ENCODE measurements around the gene MACC1. TPM values are rescaled to one million over a fixed set of nuclear protein-coding genes. Genes with fewer than 3 reads are reported as not detected.

MACC1 gene
- total and polyA plus RNA-seq, 9 of the 15 experiments (the other 6 are each of a cell fraction or from before 2014, with no cell fraction given) = 5.9 to 30.2 (median 10.4) TPM

DNA sequence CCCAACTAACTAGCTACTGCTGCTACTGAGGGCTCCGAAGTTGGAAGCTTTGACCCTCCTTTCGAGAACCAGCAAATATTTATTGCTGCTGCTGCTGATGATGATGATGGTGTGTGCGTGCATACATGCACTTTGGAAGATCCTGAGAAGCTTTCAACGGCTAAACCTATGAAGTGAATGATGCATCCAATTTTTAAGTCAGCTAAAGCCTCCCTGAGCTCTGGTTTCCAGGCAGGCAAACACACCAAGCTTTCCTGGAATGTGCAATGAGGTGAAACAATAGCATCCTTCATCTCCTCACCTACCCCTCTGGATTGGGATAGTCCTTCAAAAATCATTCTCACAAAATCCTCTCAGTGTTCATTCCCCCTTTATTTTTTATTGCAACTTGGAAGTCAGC, 13.9 kb downstream of the MACC1 start (continued):
- TF ChIP-seq PCBP1 (IDR thresholded peaks at IDR 0.05; ENCODE audit: low read depth, low read length, poor library complexity, severe bottlenecking) = no peak

DNA sequence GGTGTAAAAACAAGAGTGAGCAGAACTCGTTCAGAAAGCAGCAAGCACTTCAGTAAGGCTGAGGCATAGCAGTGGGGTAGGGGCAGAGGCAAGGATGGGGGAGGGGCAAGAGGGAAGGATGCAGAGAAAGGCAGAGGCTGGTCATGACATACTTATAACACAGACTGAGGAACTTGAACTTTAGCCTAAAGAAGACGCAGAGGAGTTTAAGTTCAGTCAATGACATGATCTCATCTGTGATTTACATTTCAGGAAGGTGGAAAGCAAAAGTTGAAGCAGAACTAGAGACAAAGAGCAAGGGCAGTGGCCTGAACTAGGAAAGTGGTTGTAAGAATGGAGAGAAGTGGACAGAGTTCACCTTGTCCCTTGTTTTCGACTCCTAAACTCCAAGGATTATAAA, 15.8 kb downstream of the MACC1 start:
- Histone ChIP-seq H3K4me1 (replicated peaks in 1 of 2; ENCODE audit: control insufficient read depth in 2 of 2, insufficient read depth in 2 of 2, low read length in 2 of 2) (peaks cover 0 to 42% of the 10 kb centered on the region in 2 experiments; a peak in 4 of 5 replicates), H3K4me2 (ENCODE audit: insufficient read depth, low read length) (no peak overlapping the region), H2AFZ (ENCODE audit: low read depth, low read length) (peak overlapping the region; percentile 29), H3K9me3 (replicated peaks; ENCODE audit: control insufficient read depth, insufficient read depth, low read depth, low read length) (no peaks in the 10 kb centered on the region), H3K9me1 (ENCODE audit: control insufficient read depth, insufficient read depth, low read length) (no peaks in the 10 kb centered on the region), H3K9ac (ENCODE audit: insufficient read depth in 1 of 2, low read depth in 2 of 2, low read length in 2 of 2) (no peak overlapping the region), H3K36me3 (ENCODE audit: control insufficient read depth, insufficient read depth, low read length) (peaks cover 10% of the 10 kb centered on the region), H3K4me3 (no peak overlapping the region), H3K27me3 (ENCODE audit: control insufficient read depth in 2 of 2, insufficient read depth in 2 of 2, low read length in 2 of 2) (no peaks in the 10 kb centered on the region), H3K27ac (ENCODE audit: extremely low read depth, low read depth, low read length) (peak overlapping the region; percentile 51; the same call in 2 of the 3 replicates), H3K79me2 (ENCODE audit: control insufficient read depth, insufficient read depth, low read length) (peaks cover 41% of the 10 kb centered on the region), H4K20me1 (replicated peaks; ENCODE audit: control insufficient read depth, insufficient read depth, low read length) (no peaks in the 10 kb centered on the region)
- ATAC-seq (peak; percentile 69), DNase-seq (ENCODE audit: extremely low read depth in 1 of 4, low spot score in 3 of 4) (peak in 1 of 4 experiments; percentile 40), FAIRE-seq (no peak)
- ChIA-PET CTCF (ENCODE audit: low intra/inter-chr PET ratio) (no interaction called here), POLR2A (interaction anchor here (1.0 to 4.7 kb wide), 2 partner anchors 12 to 19 kb away, joined by 3 to 20 read pairs; no protein-coding TSS in a partner anchor)
- in situ Hi-C loops (cut with MboI) = no loop called here
- BruUV-seq (replicated peaks) = no TSS peak
- 22% methylated on average over 3 of the region's 3 CpGs for WGBS (ENCODE audit: insufficient coverage, low coverage, missing lambda C conversion rate)
- intact Hi-C loops (cut with micrococcal nuclease) = no loop called here
- TF ChIP-seq, protein P1, sequence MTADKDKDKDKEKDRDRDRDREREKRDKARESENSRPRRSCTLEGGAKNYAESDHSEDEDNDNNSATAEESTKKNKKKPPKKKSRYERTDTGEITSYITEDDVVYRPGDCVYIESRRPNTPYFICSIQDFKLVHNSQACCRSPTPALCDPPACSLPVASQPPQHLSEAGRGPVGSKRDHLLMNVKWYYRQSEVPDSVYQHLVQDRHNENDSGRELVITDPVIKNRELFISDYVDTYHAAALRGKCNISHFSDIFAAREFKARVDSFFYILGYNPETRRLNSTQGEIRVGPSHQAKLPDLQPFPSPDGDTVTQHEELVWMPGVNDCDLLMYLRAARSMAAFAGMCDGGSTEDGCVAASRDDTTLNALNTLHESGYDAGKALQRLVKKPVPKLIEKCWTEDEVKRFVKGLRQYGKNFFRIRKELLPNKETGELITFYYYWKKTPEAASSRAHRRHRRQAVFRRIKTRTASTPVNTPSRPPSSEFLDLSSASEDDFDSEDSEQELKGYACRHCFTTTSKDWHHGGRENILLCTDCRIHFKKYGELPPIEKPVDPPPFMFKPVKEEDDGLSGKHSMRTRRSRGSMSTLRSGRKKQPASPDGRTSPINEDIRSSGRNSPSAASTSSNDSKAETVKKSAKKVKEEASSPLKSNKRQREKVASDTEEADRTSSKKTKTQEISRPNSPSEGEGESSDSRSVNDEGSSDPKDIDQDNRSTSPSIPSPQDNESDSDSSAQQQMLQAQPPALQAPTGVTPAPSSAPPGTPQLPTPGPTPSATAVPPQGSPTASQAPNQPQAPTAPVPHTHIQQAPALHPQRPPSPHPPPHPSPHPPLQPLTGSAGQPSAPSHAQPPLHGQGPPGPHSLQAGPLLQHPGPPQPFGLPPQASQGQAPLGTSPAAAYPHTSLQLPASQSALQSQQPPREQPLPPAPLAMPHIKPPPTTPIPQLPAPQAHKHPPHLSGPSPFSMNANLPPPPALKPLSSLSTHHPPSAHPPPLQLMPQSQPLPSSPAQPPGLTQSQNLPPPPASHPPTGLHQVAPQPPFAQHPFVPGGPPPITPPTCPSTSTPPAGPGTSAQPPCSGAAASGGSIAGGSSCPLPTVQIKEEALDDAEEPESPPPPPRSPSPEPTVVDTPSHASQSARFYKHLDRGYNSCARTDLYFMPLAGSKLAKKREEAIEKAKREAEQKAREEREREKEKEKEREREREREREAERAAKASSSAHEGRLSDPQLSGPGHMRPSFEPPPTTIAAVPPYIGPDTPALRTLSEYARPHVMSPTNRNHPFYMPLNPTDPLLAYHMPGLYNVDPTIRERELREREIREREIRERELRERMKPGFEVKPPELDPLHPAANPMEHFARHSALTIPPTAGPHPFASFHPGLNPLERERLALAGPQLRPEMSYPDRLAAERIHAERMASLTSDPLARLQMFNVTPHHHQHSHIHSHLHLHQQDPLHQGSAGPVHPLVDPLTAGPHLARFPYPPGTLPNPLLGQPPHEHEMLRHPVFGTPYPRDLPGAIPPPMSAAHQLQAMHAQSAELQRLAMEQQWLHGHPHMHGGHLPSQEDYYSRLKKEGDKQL (CRISPR knock-in tag; IDR thresholded peaks at IDR 0.05; ENCODE audit: borderline replicate concordance) = no peak
- TF ChIP-seq, protein P2, sequence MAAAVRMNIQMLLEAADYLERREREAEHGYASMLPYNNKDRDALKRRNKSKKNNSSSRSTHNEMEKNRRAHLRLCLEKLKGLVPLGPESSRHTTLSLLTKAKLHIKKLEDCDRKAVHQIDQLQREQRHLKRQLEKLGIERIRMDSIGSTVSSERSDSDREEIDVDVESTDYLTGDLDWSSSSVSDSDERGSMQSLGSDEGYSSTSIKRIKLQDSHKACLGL (CRISPR knock-in tag; IDR thresholded peaks at IDR 0.05; ENCODE audit: borderline replicate concordance, poor library complexity, severe bottlenecking) = no peak
- TF ChIP-seq CREM (IDR thresholded peaks at IDR 0.05; ENCODE audit: low read depth) = no peak
- no peak; the same call in 1 of the 2 replicates for TF ChIP-seq NCOR1 (IDR thresholded peaks at IDR 0.05)
- TF ChIP-seq, protein P3, sequence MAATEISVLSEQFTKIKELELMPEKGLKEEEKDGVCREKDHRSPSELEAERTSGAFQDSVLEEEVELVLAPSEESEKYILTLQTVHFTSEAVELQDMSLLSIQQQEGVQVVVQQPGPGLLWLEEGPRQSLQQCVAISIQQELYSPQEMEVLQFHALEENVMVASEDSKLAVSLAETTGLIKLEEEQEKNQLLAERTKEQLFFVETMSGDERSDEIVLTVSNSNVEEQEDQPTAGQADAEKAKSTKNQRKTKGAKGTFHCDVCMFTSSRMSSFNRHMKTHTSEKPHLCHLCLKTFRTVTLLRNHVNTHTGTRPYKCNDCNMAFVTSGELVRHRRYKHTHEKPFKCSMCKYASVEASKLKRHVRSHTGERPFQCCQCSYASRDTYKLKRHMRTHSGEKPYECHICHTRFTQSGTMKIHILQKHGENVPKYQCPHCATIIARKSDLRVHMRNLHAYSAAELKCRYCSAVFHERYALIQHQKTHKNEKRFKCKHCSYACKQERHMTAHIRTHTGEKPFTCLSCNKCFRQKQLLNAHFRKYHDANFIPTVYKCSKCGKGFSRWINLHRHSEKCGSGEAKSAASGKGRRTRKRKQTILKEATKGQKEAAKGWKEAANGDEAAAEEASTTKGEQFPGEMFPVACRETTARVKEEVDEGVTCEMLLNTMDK (IDR thresholded peaks at IDR 0.05; ENCODE audit: borderline replicate concordance, insufficient read depth, low read depth, low read length, poor library complexity, severe bottlenecking) = no peak
- TF ChIP-seq ZNF175 (CRISPR knock-in tag; IDR thresholded peaks at IDR 0.05; ENCODE audit: low read depth) = no peak; the same call in 1 of the 2 replicates
- TF ChIP-seq, protein P4, sequence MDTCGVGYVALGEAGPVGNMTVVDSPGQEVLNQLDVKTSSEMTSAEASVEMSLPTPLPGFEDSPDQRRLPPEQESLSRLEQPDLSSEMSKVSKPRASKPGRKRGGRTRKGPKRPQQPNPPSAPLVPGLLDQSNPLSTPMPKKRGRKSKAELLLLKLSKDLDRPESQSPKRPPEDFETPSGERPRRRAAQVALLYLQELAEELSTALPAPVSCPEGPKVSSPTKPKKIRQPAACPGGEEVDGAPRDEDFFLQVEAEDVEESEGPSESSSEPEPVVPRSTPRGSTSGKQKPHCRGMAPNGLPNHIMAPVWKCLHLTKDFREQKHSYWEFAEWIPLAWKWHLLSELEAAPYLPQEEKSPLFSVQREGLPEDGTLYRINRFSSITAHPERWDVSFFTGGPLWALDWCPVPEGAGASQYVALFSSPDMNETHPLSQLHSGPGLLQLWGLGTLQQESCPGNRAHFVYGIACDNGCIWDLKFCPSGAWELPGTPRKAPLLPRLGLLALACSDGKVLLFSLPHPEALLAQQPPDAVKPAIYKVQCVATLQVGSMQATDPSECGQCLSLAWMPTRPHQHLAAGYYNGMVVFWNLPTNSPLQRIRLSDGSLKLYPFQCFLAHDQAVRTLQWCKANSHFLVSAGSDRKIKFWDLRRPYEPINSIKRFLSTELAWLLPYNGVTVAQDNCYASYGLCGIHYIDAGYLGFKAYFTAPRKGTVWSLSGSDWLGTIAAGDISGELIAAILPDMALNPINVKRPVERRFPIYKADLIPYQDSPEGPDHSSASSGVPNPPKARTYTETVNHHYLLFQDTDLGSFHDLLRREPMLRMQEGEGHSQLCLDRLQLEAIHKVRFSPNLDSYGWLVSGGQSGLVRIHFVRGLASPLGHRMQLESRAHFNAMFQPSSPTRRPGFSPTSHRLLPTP (IDR thresholded peaks at IDR 0.05; ENCODE audit: borderline replicate concordance, extremely low read depth, insufficient read length) = no peak
